ENCODE measurements around the gene ARNT2.

The ARNT2 gene

DNA sequence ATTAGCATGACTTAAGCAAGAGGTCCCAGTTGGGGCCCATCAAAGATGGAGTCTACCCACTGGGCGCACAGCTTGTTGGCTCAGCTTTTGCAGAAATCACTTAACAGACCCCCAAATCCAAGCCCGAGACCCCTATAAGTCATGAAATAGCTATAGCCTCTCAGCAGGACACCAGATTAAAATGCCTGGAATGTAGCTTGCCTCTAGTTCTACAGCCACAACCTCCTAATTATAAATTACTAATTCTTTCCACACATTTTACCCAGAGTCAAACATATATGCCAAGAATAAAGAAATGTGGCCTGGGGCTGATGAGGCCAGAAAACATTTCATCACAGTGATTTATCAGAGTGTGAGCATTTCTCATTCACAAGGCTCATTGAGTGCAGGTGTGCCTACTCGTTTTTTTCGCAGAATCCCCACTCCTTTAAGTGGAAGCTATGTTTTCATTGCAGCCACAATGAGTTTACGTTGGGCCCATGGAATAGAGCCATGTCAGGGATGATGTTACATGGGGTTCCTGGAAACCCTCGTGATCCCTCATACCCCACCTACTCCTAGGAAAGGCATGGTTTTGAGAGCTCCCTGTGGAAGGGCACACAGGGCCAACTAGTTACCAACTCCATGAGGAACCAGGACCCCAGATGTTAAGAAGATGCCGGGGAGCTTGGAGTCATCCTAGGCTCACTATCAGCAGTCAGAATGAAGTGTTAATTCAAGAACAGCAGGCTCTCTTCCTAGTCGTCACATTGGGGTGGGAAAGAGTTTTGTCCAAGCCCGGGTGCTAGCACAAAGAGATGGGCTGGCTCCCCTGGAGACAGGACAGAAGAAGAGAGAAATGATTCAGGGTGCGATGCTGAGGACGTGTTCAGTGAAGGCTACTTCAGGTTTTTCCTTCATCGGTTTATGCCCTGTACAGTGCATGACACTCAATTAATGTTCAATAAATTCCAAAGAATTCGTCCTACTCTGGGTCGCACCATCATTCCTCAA lies 200.7 kb downstream of the ARNT2 start:
- no peak for DNase-seq

- no peak for DNase-seq
These were observed 201.5 kb downstream of the ARNT2 start for GRCh38 chr15:80605591-80606150.

DNA sequence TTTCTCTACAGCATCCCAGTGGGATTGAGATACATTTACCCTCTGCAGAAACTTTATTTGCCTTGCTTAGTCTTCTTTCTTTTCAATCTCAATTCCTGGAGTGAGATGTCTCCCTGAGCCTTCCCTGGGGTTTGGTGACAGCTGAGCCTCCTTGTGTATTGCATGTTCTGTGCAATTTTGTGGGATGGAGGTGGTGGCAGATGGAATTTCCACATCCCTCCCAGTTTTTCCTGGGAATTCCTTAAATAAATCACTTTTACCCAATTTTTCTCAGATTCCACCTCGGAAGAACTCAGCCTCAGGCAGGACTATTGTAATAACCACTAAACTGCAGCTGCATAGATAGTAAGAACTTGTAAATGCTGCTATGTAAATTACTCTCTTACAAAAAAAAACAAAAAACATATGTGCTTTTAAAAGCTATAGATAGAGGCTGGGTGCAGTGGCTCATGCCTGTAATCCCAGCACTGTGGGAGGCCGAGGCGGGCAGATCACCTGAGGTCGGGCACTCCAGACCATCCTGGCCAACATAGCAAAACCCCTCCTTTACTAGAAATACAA lies 202.4 kb downstream of the ARNT2 start:
- DNase-seq = no peak

DNA sequence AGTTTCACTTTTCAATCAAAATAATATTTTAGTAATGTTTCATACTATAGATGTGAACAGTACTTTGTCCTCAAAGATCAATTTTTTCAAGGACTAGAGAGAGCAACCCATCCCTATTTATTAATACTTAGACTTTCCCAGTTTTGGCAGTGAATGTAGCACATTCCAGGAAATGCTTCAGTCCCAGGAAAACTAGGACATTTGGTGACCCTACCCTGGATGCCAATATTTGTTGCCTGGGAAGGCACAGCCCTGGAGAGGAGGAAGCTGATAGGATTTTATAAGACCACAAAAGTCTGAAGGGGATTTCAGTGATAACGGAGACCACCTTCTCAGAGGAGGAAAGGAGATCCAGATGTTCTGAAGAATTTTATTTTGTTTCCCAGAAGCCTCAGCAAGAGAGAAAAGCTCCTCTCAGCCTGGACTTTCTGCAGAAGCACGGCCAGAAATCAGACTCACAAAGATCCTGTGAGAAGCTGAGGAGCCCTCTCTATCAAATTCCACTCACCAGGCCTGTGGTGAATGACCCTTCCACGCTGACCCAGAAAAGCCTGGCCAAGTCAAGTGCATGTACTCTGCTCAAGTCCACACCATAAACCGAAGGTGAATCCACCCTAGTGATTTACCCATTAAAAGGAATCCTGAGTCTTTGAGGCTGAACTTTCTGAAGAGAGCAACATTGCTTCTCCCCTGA lies 203.3 kb downstream of the ARNT2 start:
- DNase-seq = no peak

GRCh38 chr15:80608688-80609087 lies 204.5 kb downstream of the ARNT2 start:
- no peak for DNase-seq

DNA sequence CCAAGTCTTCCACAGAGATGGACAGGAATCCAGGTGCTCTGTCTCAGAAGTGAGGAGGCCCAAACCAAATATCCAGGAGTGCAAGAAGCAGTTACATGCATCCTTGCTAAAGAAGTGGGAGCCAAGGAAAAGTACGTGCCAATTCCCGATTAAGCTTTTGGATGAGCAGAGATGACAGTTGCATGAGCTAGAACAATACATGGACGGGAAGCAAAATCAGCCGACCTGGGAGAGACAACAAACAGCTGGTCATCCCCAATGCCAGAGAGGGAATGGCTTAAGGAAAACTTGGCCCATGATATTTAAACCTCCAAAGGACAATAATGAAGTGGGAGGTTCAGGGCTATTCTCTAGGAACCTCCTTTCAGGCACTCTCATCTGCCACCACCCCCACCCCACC lies 204.9 kb downstream of the ARNT2 start:
- DNase-seq = no peak

DNA sequence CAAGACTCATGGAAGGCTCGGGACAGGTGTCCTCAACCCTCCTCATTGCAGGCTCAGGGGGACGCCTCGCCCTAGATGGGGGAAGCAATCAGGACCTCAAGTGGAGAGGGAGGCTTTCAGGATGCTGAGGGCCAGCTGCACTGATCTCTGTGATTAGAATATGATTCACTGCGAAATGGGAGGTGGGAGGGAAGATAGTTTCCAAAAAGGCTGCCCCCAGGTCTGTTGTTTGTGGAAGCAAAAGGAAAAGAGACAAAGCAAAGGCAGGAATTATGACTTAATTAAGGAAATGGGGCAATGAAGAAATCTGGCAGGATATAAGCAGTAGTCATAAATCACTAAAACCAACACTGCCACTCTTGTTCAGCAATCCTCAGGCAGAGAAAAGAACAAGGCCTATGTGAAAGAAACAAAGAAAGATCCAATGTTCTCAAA lies 205.3 kb downstream of the ARNT2 start:
- no peak for DNase-seq

- no peak for DNase-seq
These were observed 207.4 kb downstream of the ARNT2 start for GRCh38 chr15:80611543-80612080.

GRCh38 chr15:80612118-80612823 lies 208.1 kb downstream of the ARNT2 start:
- DNase-seq = no peak

DNA sequence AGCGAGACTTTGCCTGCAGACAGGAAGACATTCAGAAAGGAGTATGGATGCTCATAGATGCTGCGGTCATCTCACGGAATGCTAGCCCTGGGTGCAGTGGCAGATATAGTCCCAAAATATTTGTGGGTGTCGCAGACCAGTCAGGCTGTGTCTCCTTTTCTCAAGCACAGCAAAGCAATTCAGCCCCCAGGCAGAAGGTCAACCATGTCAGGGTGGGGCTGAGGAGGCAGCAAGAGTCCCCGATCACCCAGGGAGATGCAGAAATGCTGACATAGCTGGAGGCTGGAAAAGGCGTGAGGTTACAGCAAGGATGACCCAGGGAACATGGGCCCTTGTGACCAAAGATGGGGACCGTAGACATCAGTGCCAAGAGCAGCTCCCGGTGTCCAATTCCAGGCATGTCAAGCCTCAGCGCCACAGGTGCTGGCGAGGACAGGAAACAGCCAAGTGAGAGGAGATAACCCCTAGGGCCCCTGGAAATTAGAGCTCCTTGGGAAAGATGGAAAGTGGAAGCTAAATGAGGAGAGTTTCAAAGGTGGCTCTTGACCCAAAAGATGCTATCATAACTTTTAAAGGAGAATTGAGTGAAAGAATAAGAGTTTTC lies 209.7 kb downstream of the ARNT2 start:
- DNase-seq = no peak

DNA sequence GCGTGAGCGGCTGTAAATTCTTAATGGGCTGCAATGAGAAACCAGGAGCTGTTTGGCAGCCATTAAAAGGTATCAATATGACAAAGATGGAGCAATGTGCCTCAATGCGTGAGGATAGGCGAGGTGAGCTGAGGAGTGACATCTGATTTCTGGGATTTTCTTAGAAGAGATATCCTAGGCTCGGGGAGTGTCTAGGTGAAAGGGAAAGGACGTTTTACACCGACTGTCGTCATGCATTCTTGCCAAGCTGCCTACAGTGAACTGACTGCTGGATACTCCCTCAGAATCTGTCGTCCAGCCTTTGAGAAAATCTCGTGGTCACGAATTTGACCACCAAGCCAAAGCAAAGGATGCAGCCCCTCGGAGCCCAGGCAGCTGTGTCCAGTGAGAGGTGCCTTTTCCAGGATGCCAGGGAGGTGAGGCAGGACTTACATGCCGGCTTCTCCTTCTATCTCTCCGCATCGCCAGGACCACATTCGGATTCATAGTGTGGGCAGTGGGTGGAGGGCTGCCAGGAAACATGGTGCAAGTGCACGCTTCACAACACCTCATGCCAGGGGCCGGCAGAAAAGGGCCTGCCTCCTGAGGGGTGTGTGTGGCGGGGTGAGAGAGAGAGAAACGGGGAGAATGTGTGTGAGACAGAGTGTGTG lies 210.7 kb downstream of the ARNT2 start:
- no peak for DNase-seq

GRCh38 chr15:80615361-80615736 lies 211.2 kb downstream of the ARNT2 start:
- DNase-seq = no peak

GRCh38 chr15:80615783-80616391 lies 211.7 kb downstream of the ARNT2 start:
- no peak for DNase-seq

DNA sequence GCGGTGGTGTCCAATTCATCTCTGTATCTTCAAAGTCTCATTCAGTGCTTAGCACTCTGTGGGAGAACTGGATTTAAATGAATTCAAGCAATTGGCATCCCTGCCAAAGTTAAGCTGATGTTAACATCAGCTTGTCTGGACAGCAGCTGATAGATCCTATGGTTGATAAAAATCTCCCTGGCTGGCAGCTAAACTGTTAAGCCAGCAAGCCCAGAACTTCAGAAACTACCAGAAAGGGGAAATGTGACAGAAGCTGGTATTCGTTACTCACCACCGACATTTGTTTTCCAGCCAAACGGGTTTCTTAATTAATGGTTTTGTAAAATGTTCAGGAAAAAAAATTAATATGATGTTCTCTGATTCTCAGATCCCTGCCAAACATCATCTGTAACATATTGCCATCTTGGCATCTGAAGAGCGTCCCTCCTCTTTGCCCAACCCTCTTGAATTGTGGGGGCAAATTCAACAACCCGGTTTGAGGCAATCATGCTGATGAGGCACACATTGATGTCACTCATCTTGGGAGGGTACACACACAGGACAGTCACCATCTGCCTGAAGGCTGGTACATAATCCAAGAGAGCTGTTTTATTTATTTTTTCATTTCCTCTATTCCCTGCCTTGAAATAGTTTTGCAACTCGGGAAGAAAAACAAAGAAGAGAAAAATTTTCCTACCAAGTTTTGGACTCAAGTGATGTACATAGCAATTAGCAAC lies 214.7 kb downstream of the ARNT2 start:
- DNase-seq = no peak

GRCh38 chr15:80619680-80620079 lies 215.5 kb downstream of the ARNT2 start:
- DNase-seq = no peak

GRCh38 chr15:80620141-80620540 lies 216.0 kb downstream of the ARNT2 start:
- no peak for DNase-seq

GRCh38 chr15:80620931-80621330 lies 216.7 kb downstream of the ARNT2 start:
- no peak for DNase-seq

GRCh38 chr15:80626643-80627120 lies 222.5 kb downstream of the ARNT2 start:
- no peak for DNase-seq

DNA sequence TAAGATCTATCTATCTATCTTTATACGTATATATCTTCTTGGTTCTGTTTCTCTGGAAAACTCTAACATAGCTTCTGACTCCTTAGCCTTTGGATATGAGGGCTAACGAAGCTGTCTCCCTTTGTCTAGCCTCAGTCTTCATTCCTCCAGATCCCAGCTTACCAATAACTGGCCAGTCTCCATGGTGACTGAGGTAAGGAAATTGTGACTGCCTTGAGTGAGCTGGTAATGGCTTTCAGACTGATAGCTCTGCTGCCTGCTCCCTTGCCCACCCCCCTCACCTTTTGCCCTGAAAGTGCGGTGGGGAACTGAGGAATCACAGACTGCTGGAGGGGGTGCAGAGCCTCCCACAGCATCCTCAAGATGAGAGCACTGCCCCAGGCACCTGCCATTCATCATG lies 225.2 kb downstream of the ARNT2 start:
- no peak for DNase-seq

- DNase-seq = no peak
These were observed 226.8 kb downstream of the ARNT2 start for GRCh38 chr15:80630981-80631380.
